Measurements from ENCODE around the gene HYCC1. TPM values are rescaled to one million over a fixed set of nuclear protein-coding genes. Genes with fewer than 3 reads are reported as not detected.

The HYCC1 gene
- total and polyA plus RNA-seq, 9 of the 15 experiments (the other 6 are each of a cell fraction or from before 2014, with no cell fraction given), result 11.2 to 40.6 (median 37.9) TPM

DNA sequence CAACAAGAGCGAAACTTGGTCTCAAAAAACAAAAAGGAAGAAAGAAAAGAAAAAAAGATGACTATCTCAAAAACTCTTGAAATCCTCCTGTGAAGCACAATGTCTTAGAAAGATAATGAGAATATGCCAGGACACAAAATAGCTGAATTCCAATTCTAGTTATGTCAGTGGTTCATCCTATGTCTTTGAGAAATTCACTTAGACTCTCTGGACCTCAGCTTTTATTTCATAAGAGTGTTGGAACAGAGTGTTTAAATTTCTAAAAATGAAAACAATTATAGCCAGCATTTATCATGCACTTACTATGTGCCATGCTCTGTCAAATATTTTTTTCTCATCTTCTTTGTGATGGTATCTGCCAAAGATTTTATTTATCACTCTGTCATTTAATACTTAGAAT is 13.3 kb upstream of the HYCC1 start (continued):
- no peak for TF ChIP-seq REST (IDR thresholded peaks at IDR 0.05; ENCODE audit: borderline replicate concordance)
- TF ChIP-seq REST (CRISPR knock-in tag; IDR thresholded peaks at IDR 0.05; ENCODE audit: low read depth), result no peak
- TF ChIP-seq, protein P1, sequence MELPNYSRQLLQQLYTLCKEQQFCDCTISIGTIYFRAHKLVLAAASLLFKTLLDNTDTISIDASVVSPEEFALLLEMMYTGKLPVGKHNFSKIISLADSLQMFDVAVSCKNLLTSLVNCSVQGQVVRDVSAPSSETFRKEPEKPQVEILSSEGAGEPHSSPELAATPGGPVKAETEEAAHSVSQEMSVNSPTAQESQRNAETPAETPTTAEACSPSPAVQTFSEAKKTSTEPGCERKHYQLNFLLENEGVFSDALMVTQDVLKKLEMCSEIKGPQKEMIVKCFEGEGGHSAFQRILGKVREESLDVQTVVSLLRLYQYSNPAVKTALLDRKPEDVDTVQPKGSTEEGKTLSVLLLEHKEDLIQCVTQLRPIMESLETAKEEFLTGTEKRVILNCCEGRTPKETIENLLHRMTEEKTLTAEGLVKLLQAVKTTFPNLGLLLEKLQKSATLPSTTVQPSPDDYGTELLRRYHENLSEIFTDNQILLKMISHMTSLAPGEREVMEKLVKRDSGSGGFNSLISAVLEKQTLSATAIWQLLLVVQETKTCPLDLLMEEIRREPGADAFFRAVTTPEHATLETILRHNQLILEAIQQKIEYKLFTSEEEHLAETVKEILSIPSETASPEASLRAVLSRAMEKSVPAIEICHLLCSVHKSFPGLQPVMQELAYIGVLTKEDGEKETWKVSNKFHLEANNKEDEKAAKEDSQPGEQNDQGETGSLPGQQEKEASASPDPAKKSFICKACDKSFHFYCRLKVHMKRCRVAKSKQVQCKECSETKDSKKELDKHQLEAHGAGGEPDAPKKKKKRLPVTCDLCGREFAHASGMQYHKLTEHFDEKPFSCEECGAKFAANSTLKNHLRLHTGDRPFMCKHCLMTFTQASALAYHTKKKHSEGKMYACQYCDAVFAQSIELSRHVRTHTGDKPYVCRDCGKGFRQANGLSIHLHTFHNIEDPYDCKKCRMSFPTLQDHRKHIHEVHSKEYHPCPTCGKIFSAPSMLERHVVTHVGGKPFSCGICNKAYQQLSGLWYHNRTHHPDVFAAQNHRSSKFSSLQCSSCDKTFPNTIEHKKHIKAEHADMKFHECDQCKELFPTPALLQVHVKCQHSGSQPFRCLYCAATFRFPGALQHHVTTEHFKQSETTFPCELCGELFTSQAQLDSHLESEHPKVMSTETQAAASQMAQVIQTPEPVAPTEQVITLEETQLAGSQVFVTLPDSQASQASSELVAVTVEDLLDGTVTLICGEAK (IDR thresholded peaks at IDR 0.05), result no peak
- TF ChIP-seq, protein P1 (CRISPR knock-in tag; IDR thresholded peaks at IDR 0.05), result no peak
- TF ChIP-seq ZZZ3 (IDR thresholded peaks at IDR 0.05), result no peak

Data from K562 (cell line).